ENCODE measurements around the gene TRAM2.
A peak's percentile ranks its signal among the peaks of the same experiment; 100 is the strongest.

TRAM2 gene

DNA sequence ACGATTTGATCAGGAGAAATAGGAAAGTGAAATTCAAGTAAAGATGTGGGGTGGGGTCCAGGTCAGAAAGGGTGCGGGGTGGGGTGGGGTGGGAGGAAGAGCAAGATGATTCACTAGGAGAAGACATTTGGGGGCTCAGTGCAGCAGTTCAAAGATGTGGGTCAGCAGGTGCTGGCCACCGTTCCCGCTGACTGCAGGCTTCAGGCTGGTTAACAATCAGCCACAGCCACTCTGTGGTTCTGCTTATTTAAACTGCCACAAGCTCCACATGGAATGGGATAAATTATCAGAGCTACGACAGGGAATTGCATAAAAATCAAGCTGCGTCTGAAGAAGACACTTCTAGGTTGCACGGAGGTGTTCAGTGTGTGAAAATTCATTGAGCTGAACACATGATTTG lies 49.4 kb downstream of the TRAM2 start:
- no peak for DNase-seq (ENCODE audit: low spot score)

DNA sequence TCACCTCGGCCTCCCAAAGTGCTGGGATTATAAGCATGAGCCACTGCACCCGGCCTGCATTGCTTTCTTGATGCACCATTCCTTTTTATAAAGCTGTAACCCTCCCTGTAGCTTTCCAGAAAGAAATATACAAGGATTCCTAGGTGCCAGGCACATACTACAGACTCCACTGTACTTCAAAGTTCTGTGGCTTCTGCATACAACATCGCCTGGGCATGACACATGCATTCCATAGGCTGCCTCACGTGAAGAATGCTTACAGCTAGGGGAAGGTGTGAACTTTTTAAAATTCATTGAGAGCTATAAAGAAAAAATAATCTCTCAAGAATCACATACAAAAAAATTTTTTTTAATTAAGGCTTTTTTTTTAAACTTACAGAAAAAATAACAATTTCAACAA lies 50.2 kb downstream of the TRAM2 start:
- DNase-seq (ENCODE audit: low spot score) = no peak

DNA sequence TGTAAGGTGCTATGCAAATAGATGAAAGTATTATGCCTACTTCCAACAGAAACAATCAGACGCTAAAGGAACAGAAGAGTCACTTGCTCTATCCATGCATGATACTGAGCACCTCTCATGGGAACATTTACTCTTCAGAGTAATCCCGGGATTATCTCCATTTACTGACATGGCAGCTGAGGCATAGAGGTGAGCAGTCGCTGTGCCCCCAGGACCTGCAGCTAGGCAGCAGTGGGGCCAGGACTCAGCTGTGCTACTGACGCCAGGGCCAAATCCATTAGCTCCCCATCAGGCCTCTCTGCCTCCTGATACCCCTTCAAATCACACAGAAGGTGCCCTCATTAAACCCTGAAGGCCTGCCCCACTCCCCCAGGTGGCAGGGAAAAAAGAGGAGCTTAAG lies 51.9 kb downstream of the TRAM2 start:
- DNase-seq (ENCODE audit: low spot score) = peak; percentile 81

DNA sequence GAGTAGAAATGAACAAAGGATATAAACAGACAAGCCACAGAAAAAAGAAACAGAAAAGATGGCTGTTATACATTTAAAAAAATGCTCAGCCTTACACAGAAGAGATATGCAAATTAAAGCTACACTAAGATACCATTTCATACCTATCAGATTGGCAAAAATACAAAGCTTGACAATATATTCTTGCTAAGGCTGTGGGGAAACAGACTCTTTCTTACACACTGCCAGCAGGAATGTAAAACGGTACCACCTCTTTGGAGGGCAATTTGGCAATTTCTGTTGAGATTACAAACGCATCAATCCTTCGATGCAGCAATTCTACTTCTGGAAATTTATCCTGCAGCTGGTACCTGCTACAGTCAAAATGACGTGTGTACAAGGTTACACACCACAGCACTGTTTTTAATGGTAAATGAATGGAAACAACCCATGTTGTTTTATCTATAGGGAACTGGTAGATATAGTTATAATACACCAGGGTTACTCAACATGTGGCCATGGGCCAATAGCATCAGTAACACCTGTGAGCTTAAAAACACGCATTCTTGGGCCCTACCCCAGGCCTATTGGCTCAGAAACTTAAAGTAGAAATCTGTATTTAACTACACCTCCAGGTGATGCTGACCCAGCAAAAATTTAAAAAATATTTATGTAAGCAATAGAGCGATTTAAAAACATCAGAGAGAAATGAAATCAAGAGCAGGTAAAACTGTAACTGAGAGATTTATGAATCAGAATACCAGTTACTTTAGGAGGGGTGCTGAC lies 53.3 kb downstream of the TRAM2 start:
- no peak for DNase-seq (ENCODE audit: low spot score)

DNA sequence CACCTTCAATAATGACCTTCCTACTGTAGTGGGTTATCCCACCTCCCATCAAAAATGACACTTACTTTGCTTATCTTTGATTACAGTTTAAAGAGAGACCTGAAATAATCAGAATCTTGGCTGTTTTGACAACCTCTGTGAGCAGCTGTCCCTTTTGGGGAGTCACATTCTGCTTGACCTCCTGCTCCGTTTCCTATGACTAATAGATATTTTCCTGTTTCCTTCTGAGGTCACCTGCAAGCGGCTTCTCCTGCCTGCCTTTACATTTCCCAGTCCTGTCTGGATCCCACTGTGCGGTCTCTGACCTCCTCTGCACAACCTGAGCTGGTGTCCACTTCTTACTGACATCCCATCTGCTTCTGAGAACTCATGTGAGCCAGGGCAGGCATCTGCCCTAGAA lies 54.2 kb downstream of the TRAM2 start:
- no peak for DNase-seq (ENCODE audit: low spot score)

DNA sequence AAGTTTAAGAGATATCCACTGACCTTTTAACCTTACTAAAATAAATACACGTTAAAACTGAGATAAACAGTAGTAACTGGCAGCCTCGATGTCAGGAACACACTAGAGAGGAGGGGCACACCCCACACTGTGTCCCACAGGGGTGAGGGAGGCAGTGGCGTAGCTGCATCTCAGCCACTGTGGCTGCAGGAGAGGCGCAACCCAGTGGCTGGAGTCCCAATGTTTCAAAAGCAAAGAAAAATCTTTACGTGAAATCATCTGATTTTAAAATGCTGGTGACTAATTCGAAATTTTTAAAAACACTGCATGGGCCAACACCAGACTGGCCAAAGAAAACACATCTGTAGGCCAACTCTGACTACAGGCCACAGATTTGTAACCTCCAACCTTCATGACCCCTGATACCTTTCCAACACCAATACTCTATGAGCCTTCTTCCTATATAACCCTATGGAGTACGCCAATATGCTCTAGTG lies 54.7 kb downstream of the TRAM2 start:
- DNase-seq (ENCODE audit: low spot score) = no peak

DNA sequence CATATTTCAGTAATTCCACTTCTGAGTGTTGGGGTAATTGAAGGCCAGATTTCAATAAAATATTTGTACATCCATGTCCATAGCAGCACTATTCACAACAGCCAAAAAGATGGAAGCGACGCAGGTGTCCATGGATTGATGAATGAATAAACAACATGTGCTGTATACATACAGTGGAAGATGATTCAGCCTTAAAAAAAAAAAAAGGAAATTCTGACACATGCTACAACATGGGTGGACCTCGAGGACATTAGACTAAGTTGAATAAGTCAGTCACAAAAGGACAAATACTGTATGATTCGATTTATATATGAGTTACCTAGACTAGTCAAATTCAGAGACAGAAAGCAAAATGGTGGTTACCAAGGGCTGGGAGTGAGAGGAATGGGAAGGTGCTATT lies 57.2 kb downstream of the TRAM2 start:
- no peak for DNase-seq (ENCODE audit: low spot score)

DNA sequence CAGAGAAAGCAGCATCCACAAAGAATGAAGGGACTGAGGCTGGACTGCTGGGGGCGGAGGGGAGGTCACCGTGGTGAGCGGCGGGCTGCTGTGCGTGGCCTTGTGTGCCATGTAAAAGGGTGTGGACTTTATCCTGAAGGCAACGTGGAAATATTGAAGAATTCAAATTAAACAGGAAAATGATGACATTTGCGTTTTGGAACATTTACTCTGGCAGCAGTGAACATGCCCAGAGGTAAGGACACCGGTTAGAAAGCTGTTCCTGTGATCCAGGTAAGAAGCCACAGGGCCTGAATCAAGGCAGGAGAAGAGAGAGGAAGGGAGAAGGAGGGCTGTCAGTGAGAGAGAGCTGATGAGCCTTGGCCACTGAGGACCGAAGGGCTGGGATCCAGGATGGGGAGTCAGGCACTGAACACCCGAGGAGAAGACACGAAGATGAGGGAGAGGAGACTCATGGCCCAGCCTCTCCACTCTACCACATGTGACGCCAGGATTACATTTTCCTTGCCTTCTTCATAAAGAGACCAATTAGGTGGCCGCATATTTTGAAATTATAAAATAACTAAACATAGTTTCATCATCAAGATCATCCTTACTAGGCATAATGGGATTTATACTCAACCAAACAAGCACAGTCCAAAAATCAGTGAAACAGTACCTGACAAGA lies 58.4 kb downstream of the TRAM2 start:
- no peak for DNase-seq (ENCODE audit: low spot score)

DNA sequence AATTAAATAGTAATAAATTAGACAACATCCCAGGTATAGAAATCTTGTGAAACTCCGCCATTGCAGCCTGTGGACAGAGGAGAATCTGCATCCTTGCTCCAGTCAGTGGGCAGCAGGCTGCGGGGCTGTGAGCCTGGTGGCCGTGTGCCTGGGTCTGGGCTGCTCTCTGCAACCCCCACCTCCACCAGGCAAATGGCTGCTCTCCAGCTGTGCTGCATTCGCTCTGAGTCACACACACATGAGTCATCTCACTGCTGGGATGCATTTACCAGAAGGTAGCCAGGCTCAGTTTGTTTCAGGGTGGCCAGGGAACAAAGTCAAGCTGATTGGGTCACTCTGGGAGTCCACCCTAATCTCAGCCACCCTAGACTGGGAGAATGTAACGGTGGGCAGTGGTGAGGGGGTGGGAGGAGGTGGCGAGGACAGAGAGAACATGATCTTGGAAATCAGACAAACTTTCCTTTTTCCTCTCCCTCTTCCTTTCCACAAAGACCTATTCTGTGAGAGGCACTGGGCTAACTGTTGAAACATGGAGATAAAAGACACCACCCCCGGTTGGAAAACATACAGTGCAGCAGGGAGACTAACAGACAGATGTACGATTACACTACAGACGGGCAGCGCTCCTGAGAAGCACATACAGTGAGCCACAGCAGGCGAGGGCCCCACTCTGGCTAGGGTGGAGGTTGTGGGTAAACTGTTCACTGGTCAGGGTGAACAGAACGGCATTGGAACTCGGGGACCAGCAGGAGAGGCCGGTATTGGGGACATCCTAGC lies 59.2 kb downstream of the TRAM2 start:
- DNase-seq (ENCODE audit: low spot score) = no peak

DNA sequence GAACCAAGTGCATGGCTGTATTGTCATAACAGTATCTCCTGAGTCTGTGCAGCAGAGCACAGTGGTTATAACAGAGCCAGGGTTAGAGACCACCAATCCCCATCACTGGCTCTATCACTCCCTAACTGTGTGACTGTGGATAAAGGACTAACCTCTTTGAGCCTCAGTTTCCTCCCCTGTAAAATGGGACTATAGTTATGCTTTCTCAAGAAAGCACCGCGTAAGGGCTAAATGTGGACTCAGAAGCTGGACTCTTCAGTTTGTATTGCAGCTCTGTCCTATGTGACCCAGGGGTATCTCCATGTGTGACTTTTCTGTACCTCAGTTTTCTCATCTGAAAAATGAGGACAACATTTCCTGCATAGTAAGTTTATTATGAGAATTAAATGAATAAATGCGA lies 59.9 kb downstream of the TRAM2 start:
- DNase-seq (ENCODE audit: low spot score) = no peak

DNA sequence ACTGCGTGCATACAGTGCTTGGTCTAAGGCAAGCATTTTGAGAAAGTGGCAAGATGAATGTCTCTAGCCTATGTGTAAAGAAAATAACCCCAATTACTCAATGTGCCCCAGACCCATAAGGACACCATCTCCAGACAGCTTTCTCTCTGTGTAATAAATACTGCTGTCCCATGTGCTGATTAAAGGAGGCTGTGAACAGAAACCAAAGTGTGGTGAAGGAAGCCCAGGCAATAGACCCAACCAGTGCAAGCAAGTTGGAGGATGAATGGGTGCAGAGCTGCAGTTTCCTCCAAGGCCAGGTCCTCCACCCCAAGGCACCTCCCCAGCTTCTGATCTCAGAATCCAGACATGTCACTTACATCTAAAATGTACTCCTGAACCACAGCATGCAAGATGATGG lies 60.6 kb downstream of the TRAM2 start:
- no peak for DNase-seq (ENCODE audit: low spot score)

DNA sequence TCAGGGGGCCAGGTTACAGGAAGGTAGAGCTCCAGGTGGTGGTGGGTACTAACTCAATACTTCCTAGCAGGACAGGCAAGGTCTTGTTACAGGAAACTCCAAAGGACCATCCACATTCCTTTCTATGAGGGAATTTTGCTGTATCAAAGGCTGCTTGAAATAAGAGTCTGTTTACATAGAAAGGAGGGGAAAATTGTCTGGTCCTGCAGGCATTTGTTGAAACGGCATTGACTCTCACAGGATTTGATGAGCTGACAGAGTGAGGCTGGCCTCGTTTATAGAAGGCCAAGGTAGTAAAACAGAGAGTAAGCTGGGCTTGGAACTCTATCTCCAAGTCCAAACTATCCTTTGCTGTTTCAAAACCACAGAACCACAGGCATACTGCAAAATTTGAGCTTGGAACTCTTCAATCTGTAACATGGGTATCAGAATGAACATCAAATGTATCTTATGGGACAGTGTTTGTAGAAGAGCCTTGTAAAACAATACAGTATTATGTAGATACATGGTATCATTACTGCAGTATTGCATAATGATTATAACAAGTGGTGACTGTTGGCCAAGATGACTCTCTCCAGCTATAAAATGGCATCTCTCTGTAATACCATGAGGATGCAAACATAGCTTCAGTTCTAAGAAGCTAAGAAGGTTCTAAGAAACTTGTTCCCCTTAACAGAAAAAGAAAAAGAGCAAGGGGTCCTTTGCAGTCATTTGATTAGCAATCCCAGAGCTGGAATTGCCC lies 61.5 kb downstream of the TRAM2 start:
- DNase-seq (ENCODE audit: low spot score) = no peak

DNA sequence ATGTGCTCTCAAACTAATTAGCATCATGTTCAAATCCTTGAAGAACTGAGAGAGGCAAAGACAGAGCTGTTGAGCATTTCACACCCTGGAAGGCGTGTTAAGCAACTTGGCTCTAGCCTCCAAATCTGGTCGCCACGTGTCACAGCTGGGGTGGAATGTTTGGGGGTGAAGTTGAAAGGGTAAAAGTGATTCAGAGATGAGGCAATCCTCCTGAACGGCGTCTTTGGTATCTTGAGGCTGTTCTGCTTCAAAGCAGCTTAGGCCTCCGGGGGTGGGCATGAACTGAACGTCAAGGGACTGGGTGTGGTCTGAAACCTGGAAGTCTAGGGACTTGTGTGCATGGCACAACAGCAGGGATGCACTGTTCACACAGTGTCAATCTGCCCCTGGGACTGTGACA lies 62.3 kb downstream of the TRAM2 start:
- DNase-seq (ENCODE audit: low spot score) = no peak

DNA sequence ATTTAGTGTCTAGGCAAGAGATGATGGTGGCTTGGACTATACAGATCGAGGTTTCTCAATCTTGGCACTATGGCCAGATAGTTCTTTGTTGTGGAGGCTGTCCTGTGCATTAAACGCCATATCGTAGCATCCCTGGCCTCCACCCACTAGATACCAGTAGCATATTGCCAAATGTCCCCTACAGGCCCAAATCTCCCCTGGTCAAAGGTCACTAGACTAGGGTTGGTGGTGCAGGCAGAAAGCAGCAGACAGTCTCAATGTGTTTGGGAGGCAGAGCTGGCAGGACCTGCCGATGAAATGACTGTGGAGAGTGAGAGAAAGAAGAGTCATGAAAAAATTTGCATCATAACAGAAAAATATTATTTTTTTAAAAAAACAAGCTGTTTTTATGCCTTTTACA lies 63.0 kb downstream of the TRAM2 start:
- no peak for DNase-seq (ENCODE audit: low spot score)

DNA sequence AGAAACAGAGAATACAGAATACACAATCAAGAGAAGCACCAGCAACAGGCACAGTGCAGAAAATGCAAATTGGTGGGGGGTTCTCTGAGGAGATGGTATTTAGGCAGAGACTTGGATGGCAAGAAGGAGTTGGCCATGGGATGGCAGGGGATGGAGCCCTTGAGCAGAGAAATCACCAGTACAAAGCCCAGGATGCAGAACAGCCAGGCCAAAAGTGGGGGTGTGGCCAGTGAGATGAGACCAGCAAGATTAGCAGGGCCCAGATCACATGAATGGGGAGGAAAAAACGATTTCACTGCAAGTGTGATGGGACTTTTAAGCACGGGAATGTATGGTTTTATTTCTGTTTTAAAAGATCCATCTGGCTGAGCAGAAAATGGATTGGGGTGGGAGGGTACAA lies 63.4 kb downstream of the TRAM2 start:
- DNase-seq (ENCODE audit: low spot score) = no peak

DNA sequence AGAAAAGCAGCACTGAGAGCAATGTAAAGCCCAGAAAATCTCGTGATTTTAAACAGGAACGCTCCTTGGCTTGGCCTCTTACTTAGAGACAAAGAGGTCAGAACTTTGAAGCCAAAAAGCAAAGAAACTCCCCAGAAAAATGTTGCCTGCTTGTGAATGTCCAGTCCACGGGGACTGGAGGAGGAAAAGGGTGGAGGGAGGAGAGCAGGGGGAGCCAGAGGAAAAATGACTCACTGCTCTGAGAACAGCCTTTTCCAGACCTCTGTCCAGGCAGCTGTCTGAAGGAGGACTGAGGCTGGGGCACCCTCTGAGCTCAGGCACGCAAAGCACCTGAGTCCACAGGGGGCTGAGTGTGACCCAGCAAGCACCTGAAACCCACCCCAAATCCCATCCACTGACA lies 64.7 kb downstream of the TRAM2 start:
- no peak for DNase-seq (ENCODE audit: low spot score)

DNA sequence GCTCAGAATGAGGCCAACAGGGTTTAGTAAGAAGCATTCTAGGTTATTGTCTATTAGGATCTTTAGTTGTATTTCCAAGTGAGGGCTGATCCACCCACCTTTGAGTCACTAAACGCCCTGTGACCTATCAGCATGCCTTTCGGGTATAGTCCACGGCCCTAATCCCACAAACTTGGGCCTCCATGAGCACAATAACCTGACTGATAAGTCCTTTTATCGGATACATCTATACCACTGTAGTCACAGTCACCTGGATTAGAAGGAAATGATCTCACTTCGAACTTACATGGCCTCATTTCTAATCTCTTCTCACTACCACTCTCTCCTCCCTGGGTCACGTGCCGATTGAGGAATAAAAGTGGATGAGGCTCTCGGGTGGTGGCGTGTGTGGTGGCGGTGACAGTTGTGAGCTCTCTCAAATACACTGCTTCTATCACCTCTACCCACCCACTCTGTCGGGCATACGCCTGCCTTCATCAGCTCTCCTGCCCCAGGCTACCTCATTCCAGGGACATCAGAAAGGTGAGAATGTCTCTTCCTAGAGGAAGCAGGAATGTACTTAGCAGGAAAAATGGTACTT lies 65.2 kb downstream of the TRAM2 start:
- no peak for DNase-seq (ENCODE audit: low spot score)

DNA sequence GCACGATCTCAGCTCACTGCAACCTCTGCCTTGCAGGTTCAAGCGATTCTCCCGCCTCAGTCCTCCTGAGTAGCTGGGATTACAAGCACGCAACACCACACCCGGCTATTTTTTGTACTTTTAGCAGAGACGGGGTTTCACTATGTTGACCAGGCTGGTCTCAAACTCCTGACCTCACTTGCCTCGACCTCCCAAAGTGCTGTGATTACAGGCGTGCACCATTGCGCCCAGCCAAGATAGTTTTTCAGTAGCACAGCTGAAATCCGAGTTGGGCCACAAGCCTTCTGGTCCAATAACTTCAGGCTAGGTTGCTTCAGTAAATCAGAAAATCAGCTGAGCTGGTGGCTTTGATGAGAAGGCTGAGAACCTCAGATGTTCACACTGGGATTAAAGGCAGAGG lies 65.7 kb downstream of the TRAM2 start:
- DNase-seq (ENCODE audit: low spot score) = no peak

DNA sequence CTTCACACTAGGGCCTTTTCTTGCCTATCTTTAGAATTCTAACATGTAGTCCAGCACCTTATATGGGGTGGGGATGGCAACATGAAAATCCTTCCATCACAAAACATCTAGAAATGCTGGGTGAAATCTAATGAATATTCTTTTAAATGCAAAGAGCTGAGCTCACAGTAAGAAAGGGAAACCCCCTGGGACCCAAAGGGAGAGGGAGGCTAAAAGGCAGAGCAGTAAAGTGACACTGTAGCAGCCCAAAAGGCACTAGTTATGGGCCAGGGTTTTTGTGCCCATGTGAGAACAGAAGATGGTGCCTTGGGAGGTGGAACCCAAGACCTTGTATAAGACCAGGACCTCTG lies 66.7 kb downstream of the TRAM2 start:
- no peak for DNase-seq (ENCODE audit: low spot score)

DNA sequence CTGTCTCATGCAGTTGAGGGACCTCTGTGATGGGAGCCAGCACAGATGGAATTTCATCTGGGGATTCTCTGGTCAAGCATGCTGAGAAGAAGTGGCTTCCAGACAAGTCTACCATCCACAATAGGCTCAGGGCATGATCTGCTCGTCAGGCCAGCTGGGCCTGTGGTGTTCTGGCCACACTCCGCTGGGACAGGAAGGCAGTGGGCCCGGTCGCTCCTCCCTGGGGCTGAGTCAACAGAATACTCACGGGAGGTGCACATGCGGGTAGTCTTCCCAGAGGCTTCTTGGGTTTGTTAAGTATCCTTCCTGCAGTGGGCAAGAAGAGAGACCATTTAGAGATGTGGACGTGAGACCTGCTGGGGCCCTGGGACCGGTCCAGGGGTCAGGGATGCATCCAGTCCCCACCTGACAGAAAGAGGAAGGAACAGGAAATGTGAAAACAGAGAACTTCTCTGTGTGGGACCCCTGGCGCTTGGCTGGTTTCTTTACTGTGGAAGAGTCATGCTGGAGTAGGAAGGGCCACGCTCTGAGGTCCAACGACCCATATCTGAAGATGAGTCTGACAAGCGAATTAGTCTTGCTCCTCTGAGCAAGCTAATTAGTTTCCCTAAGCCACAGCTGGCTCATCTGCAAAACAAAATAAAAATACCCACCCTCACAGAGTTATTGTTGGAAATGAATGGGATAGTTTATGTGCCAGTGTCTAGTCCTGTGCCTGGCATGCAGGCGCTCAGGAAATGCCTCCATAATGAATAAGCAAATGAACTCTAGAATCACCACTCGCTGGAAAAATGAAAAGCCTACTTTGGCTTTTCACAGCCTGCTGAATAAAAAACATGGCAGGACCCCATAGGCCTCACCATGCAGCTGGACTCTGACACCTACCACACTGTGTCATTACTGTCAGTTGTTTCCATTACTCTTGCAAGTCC lies 67.3 kb downstream of the TRAM2 start:
- no peak for DNase-seq (ENCODE audit: low spot score)

DNA sequence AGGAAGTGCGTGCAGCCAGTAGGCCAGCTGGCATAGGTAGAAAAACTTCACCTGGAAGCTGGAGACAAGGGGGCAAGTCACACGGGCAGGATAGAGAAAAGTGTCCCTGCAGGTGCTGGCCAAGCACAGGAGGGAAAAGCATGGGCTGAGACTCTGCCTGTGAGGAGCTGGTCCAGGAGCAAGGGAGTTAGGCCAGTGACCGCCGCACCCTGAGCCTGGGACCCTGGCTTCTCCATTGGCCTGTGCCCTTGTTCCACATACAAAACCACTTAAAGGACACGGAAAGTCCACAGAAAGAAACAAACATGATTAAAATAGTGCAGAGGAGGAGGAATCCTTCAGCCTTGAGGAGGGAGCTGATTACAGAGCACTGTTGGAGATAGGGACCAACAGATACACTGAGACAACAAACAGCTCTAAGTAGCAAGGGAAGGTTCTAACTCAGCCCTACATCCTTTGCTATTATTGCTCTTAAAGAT lies 68.6 kb downstream of the TRAM2 start:
- DNase-seq (ENCODE audit: low spot score) = no peak
